ENCODE data around the gene GRIN2A.

Gene GRIN2A

GRCh38 chr16:9808210-9808609 lies 374.0 kb downstream of the GRIN2A start:
- H3K4me3 ChIP-seq (ENCODE audit: low read depth, low read length): no peak overlapping the region
- TF ChIP-seq CTCF (IDR thresholded peaks at IDR 0.05; ENCODE audit: low read depth, low read length): no peak

DNA sequence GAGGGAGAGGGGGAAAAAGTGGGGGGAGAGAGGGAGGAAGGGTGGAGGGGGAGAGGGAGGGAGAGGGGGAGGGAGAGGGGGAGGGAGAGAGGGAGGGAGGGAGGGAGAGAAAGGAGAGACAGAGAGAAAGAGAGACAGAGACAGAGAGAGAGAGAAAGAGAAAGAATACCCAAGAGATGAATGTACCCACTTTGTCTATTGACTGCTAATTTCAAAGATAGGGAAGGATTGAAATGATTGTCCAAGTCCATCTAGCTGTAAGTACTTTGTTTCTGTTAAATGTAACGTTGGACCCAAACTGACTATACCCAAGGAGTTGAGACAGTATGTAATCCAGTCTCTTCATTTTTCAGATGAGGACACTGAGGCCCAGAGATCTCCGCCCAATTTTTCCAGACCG lies 374.9 kb downstream of the GRIN2A start:
- TF ChIP-seq CTCF (IDR thresholded peaks at IDR 0.05; ENCODE audit: low read depth, low read length): no peak
- no peak overlapping the region for H3K4me3 ChIP-seq (ENCODE audit: low read depth, low read length)

GRCh38 chr16:9805109-9805508 lies 377.1 kb downstream of the GRIN2A start:
- no peak for TF ChIP-seq CTCF (IDR thresholded peaks at IDR 0.05; ENCODE audit: low read depth, low read length)
- H3K4me3 ChIP-seq (ENCODE audit: low read depth, low read length): no peak overlapping the region

- no peak for TF ChIP-seq CTCF (IDR thresholded peaks at IDR 0.05; ENCODE audit: low read depth, low read length)
- no peak overlapping the region for H3K4me3 ChIP-seq (ENCODE audit: low read depth, low read length)
Observed at GRCh38 chr16:9802160-9802559, 380.1 kb downstream of the GRIN2A start.

DNA sequence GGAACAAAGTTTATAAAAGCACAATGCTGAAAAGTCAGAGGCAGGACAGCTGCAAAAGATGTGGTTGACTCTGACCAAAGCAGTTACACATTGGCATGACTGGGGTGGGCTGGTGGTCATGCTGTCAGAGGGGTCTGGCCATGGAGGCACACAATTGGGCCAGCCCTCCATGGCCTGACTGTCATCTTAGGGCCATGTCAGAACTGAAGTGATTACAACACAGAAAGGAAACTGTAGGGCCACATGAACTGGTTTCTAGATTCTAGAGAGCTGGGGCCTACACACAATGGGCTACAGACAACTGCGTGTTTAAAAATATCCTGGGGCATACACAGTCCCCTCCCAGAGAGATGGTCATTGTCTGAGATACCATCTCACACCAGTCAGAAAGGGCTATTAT lies 380.6 kb downstream of the GRIN2A start:
- H3K4me3 ChIP-seq (ENCODE audit: low read depth, low read length): no peak overlapping the region

GRCh38 chr16:9800186-9800738 lies 382.0 kb downstream of the GRIN2A start:
- TF ChIP-seq CTCF (IDR thresholded peaks at IDR 0.05; ENCODE audit: low read depth, low read length): no peak
- no peak overlapping the region for H3K4me3 ChIP-seq (ENCODE audit: low read depth, low read length)

More for the DNA sequence above, 380.6 kb downstream of the GRIN2A start:
- TF ChIP-seq CTCF (IDR thresholded peaks at IDR 0.05; ENCODE audit: low read depth, low read length): no peak

DNA sequence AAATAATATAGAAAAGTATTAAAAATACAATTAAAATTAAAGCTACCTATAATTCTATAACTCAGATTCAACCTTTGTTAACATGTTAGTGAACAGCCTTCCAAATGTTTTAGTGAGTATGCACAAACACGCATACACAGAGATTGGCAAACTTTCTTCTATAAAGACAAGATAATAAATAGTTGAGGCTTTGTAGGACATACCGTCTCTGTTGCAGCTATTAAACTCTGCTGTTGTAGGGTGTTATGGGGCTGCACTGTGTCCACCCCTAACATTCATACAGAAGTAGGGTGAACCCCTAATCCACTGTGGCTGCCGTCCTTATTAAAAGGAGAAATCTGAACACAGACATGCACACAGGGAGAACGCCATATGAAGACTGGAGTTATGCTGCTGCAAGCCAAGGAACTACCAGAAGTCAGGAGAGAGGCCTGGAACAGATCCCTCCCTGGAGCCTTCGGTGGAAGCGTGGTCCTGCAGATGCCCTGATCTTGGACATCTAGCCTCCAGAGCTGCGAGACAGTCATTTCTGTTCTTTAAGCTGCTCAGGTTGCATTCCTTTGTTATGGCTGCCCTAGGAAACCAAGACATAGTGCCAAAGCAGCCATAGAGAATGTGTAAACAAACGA lies 383.2 kb downstream of the GRIN2A start:
- no peak for TF ChIP-seq CTCF (IDR thresholded peaks at IDR 0.05; ENCODE audit: low read depth, low read length)
- H3K4me3 ChIP-seq (ENCODE audit: low read depth, low read length): no peak overlapping the region
